Body of pancreas (tissue), 4 donors: Measurements from ENCODE around the gene CNTNAP5. TPM values are rescaled to one million over a fixed set of nuclear protein-coding genes. Genes with fewer than 3 reads are reported as not detected.

ENCODE experiments used
- ATAC-seq: fragments of 150-250 bp; one replicate; pipeline ENCODE4 v1.9.1; 2016
- DNase-seq, 4 donors: peaks; one replicate each; pipeline ENCODE4 v3.0.0-alpha.2; 2019
- H3K27ac ChIP-seq, 4 donors: fragments of 200-600 bp; sonication (generic); 1 replicate in 3 of 4; 2 replicates in 1 of 4; pipeline versions ENCODE4 v1.5.1 to v1.6.1; 2016 to 2019; ENCODE audit warnings: mild to moderate bottlenecking in 1 of 4, mixed read lengths in 1 of 4, moderate library complexity in 1 of 4
- H3K27me3 ChIP-seq, 2 donors: fragments of 200-600 bp; sonication (generic); one replicate each; pipeline ENCODE4 v1.6.0; 2016; ENCODE audit warnings: mild to moderate bottlenecking in 1 of 2
- H3K36me3 ChIP-seq, 2 donors: fragments of 200-600 bp; sonication (generic); replicated peaks in 1 of 2; 2 replicates each; pipeline ENCODE4 v1.5.1; 2016; ENCODE audit warnings: low read depth in 2 of 2; ENCODE audit not compliant: insufficient read depth in 1 of 2
- H3K4me1 ChIP-seq: fragments of 200-600 bp; sonication (generic); one replicate; pipeline ENCODE4 v1.6.0; 2016
- H3K4me3 ChIP-seq, 2 donors: fragments of 200-600 bp; sonication (generic); 1 replicate in 1 of 2; 2 replicates in 1 of 2; pipeline ENCODE4 v1.5.1; 2016 to 2019
- H3K9me3 ChIP-seq, 3 donors: fragments of 200-600 bp; sonication (generic); 1 replicate in 2 of 3; 2 replicates in 1 of 3; pipeline ENCODE4 v1.5.1; 2016
- CTCF ChIP-seq, 7 experiments: fragments of 450-650 bp in 4 of 7; fragments of 200-600 bp in 3 of 7; sonication (generic) in 3 of 7; IDR thresholded peaks; one replicate each; pipeline ENCODE4 v1.5.1; 2016 to 2019; ENCODE audit warnings: antibody characterized with exemption in 7 of 7
- POLR2A ChIP-seq, 3 donors: fragments of 450-650 bp; IDR thresholded peaks; one replicate each; pipeline ENCODE4 v1.6.1; 2016; ENCODE audit warnings: antibody characterized with exemption in 3 of 3, mild to moderate bottlenecking in 2 of 3
- WGBS, 2 donors: methylation state at CpG; one replicate each; pipeline ENCODE4 v1.1.5; 2017; 5-methylcytosine and 5-hydroxymethylcytosine counted together
- intact Hi-C: fragments of 100-400 bp; cut with DNase I; formaldehyde crosslinking; loops from one replicate; pipeline ENCODE4 v1.15.1; 2023
- total RNA-seq, 2 donors: library from RNA; depleted of rRNA; stranded (reverse); fragments of >200 nt; gene quantifications; one replicate each; pipeline ENCODE4 v1.1.0, GENCODE V29; 2016

CNTNAP5 gene
- total RNA-seq, 2 donors from 2014 or later = 0.26 to 0.33 TPM

GRCh38 chr2:124296470-124296869 lies 271.4 kb downstream of the CNTNAP5 start:
- Histone ChIP-seq H3K4me1 (no peaks in the 10 kb centered on the region), H3K27ac (no peak overlapping the region), H3K9me3 (no peaks in the 10 kb centered on the region), H3K4me3 (no peak overlapping the region), H3K36me3 (no peaks in the 10 kb centered on the region), H3K27me3 (no peaks in the 10 kb centered on the region)
- ATAC-seq = no peak
- no peak for DNase-seq
- no peak for TF ChIP-seq POLR2A (IDR thresholded peaks at IDR 0.05)
- TF ChIP-seq CTCF (IDR thresholded peaks at IDR 0.05) = no peak
- intact Hi-C loops = no loop called here
- WGBS, 2 donors = 36 to 67% methylated on average over 2 of the region's 2 CpGs

- TF ChIP-seq CTCF (IDR thresholded peaks at IDR 0.05) (no peak), POLR2A (IDR thresholded peaks at IDR 0.05) (no peak)
- Histone ChIP-seq H3K27ac (no peak overlapping the region), H3K27me3 (no peaks in the 10 kb centered on the region), H3K36me3 (no peaks in the 10 kb centered on the region), H3K4me1 (no peaks in the 10 kb centered on the region), H3K9me3 (no peaks in the 10 kb centered on the region), H3K4me3 (no peak overlapping the region)
- DNase-seq = no peak
- no peak for ATAC-seq
- intact Hi-C loops = no loop called here
Measured at GRCh38 chr2:124301915-124302314, 276.8 kb downstream of the CNTNAP5 start.

GRCh38 chr2:124308319-124309062 lies 283.4 kb downstream of the CNTNAP5 start:
- Histone ChIP-seq H3K4me1 (no peaks in the 10 kb centered on the region), H3K27ac (no peak overlapping the region), H3K9me3 (no peaks in the 10 kb centered on the region), H3K36me3 (no peaks in the 10 kb centered on the region), H3K4me3 (no peak overlapping the region), H3K27me3 (no peaks in the 10 kb centered on the region)
- TF ChIP-seq POLR2A (IDR thresholded peaks at IDR 0.05) = no peak
- TF ChIP-seq CTCF (IDR thresholded peaks at IDR 0.05) = no peak
- DNase-seq = no peak
- intact Hi-C loops = no loop called here
- no peak for ATAC-seq
- 42 to 53% methylated on average over 1 of the region's 1 CpG for WGBS, 2 donors

- TF ChIP-seq CTCF (IDR thresholded peaks at IDR 0.05) (no peak), POLR2A (IDR thresholded peaks at IDR 0.05) (no peak)
- DNase-seq = no peak
- H3K9me3 ChIP-seq = no peaks in the 10 kb centered on the region
Measured at GRCh38 chr2:124309563-124310138, 284.6 kb downstream of the CNTNAP5 start.

GRCh38 chr2:124310671-124311070 lies 285.6 kb downstream of the CNTNAP5 start:
- Histone ChIP-seq H3K27me3 (no peaks in the 10 kb centered on the region), H3K4me3 (no peak overlapping the region), H3K4me1 (no peaks in the 10 kb centered on the region), H3K36me3 (no peaks in the 10 kb centered on the region), H3K9me3 (no peaks in the 10 kb centered on the region), H3K27ac (no peak overlapping the region)
- intact Hi-C loops = no loop called here
- DNase-seq = no peak
- ATAC-seq = no peak
- TF ChIP-seq CTCF (IDR thresholded peaks at IDR 0.05) (no peak), POLR2A (IDR thresholded peaks at IDR 0.05) (no peak)
- WGBS, 2 donors = 59 to 65% methylated on average over 4 of the region's 4 CpGs

More at GRCh38 chr2:124309563-124310138, 284.6 kb downstream of the CNTNAP5 start:
- H3K4me1 ChIP-seq = no peaks in the 10 kb centered on the region
- WGBS, 2 donors = 60 to 69% methylated on average over 8 of the region's 8 CpGs
- no peaks in the 10 kb centered on the region for H3K27me3 ChIP-seq
- no peak overlapping the region for H3K27ac ChIP-seq
- H3K4me3 ChIP-seq = no peak overlapping the region
- intact Hi-C loops = no loop called here
- ATAC-seq = no peak
- no peaks in the 10 kb centered on the region for H3K36me3 ChIP-seq
